Stomach (tissue), 9 donors: Measurements from ENCODE around the gene ZNF526. TPM values are rescaled to one million over a fixed set of nuclear protein-coding genes. Genes with fewer than 3 reads are reported as not detected.

ENCODE experiments used
- DNase-seq, 2 donors: peaks; one replicate each; pipeline versions ENCODE4 v3.0.0 to v3.0.0-alpha.2; 2013 to 2019
- H3K27ac ChIP-seq, 5 donors: fragments of 200-600 bp in 4 of 5; sonication (generic) in 4 of 5; one replicate each; pipeline ENCODE4 v1.5.1; 2013 to 2019; ENCODE audit warnings: mild to moderate bottlenecking in 1 of 5, moderate library complexity in 1 of 5
- H3K27me3 ChIP-seq, 3 donors: fragments of 200-600 bp; sonication (generic); one replicate each; pipeline ENCODE4 v1.5.1; 2017 to 2019; ENCODE audit warnings: mixed run types in 1 of 3
- H3K36me3 ChIP-seq, 4 donors: fragments of 200-600 bp; sonication (generic); 1 replicate in 3 of 4; 2 replicates in 1 of 4; pipeline ENCODE4 v1.5.1; 2016 to 2019
- H3K4me1 ChIP-seq, 4 donors: fragments of 200-600 bp; sonication (generic); one replicate each; pipeline ENCODE4 v1.5.1; 2016 to 2019
- H3K4me3 ChIP-seq, 4 donors: fragments of 200-600 bp; sonication (generic) in 3 of 4; one replicate each; pipeline ENCODE4 v1.5.1; 2016 to 2019; ENCODE audit warnings: mild to moderate bottlenecking in 1 of 4
- H3K9me3 ChIP-seq, 4 donors: fragments of 200-600 bp; sonication (generic); one replicate each; pipeline ENCODE4 v1.5.1; 2016 to 2019
- CTCF ChIP-seq, 7 experiments: fragments of 450-650 bp in 4 of 7; fragments of 200-600 bp in 3 of 7; sonication (generic) in 3 of 7; IDR thresholded peaks; one replicate each; pipeline ENCODE4 v1.5.1; 2016 to 2019; ENCODE audit warnings: antibody characterized with exemption in 7 of 7, control low read depth in 2 of 7, mild to moderate bottlenecking in 1 of 7
- EP300 ChIP-seq: sonication (generic); formaldehyde crosslinking; IDR thresholded peaks from one replicate; pipeline ENCODE4 v1.6.1; 2017; ENCODE audit warnings: antibody characterized with exemption
- POLR2A ChIP-seq, 4 donors: fragments of 450-650 bp; IDR thresholded peaks; one replicate each; pipeline ENCODE4 v1.6.1; 2016; ENCODE audit warnings: antibody characterized with exemption in 4 of 4, control low read depth in 2 of 4, mild to moderate bottlenecking in 1 of 4, moderate library complexity in 1 of 4
- POLR2AphosphoS5 ChIP-seq, 3 donors: sonication (generic); formaldehyde crosslinking; IDR thresholded peaks; one replicate each; pipeline ENCODE4 v1.6.1; 2016; ENCODE audit warnings: antibody characterized with exemption in 3 of 3
- WGBS, 5 donors: extraction: QIAGEN DNeasy Blood & Tissue Kit in 3 of 5; methylation state at CpG; one replicate each; pipeline versions ENCODE4 v1.1.5 to v1.1.7; 2013 to 2018; 5-methylcytosine and 5-hydroxymethylcytosine counted together
- intact Hi-C: fragments of 100-400 bp; cut with DNase I; formaldehyde crosslinking; loops from one replicate; pipeline ENCODE4 v1.15.1; 2023; ENCODE audit warnings: low total_unique reads
- polyA plus RNA-seq, 3 donors: library from polyadenylated mRNA; stranded (reverse); fragments of 200-250 nt; gene quantifications; one replicate each; pipeline ENCODE4 v1.2.3, GENCODE V29; 2013
- total RNA-seq, 5 donors: library from RNA; depleted of rRNA; stranded (reverse); fragments of >200 nt; gene quantifications; one replicate each; pipeline versions ENCODE4 v1.1.0 to v1.2.3, GENCODE V29; 2014 to 2016
- donor health status: healthy with polysubstance abuse.
- donor health status: Bipolar disorder and iron deficiency.
- donor health status: healthy.

ZNF526 gene
- total and polyA plus RNA-seq, 8 donors = 2.4 to 12.0 (median 4.8) TPM

- H3K9me3 ChIP-seq = no peaks in the 10 kb centered on the region
- TF ChIP-seq POLR2A (IDR thresholded peaks at IDR 0.05) (no peak), EP300 (no peak), CTCF (IDR thresholded peaks at IDR 0.05) (no peak), POLR2AphosphoS5 (IDR thresholded peaks at IDR 0.05) (no peak)
- peaks cover 9 to 13% (median 11%) of the 10 kb centered on the region in 4 donors for H3K36me3 ChIP-seq
- H3K27ac ChIP-seq = peak overlapping the region; percentile 72 to 100 (median 99)
- no peak for DNase-seq
- intact Hi-C loops = no loop called here
- no peaks in the 10 kb centered on the region for H3K27me3 ChIP-seq
- peak overlapping the region; percentile 40 to 71 (median 54) for H3K4me3 ChIP-seq
- H3K4me1 ChIP-seq = peaks cover 23 to 42% (median 31%) of the 10 kb centered on the region in 4 donors
- WGBS, 5 donors = 6 to 12% (median 8%) methylated on average over 13 of the region's 13 CpGs
Measured at GRCh38 chr19:42267644-42268141, 47.6 kb downstream of the ZNF526 start.

DNA sequence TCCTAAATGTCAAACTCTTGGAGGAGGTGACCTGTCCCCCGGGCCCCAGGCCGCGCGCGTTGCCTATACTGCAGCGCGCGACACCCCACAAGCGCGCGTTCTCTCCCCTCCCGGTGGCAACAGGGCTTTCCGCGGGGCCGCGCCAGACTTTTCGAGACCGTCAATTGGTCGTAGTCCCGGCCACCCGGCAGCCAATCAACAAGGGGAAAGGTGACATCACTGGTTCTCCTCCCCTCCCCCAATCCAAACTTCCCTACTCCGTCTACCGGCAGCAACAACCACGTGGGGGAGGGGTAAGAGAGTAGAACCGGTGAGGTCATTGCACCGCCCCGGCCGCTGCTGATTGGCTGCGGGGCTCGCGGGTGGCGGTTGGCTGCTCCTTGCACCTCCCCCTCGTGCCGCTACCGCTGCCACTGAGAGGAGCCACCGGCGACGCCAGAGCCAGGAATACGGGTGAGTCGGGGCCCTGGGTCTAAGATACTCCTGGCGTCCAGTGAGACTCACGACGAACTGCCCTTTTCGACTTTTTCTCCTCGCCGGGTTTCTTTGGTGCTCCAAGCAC lies 48.1 kb downstream of the ZNF526 start:
- intact Hi-C loops = no loop called here
- TF ChIP-seq EP300 (peak; percentile 50), CTCF (IDR thresholded peaks at IDR 0.05) (peak in 1 of 7 experiments; percentile 2), POLR2AphosphoS5 (IDR thresholded peaks at IDR 0.05) (peak; percentile 79 to 86 (median 85)), POLR2A (IDR thresholded peaks at IDR 0.05) (peak in 2 of 4 donors; percentile 77 to 96)
- 0 to 2% (median 1%) methylated on average over 18 to 46 of the region's 46 CpGs for WGBS, 5 donors

GRCh38 chr19:42268704-42269477 lies 48.8 kb downstream of the ZNF526 start, which contains the start of gene CIC:
Gene CIC, plus strand, starts transcription at chr19:42269252. Its CDS starts 2,532 bp downstream, at chr19:42271784.
- H3K27me3 ChIP-seq = no peaks in the 10 kb centered on the region
- peak; percentile 100 for DNase-seq
- intact Hi-C loops = no loop called here
- H3K4me1 ChIP-seq = peaks cover 23 to 44% (median 34%) of the 10 kb centered on the region in 4 donors
- TF ChIP-seq EP300 (no peak), POLR2AphosphoS5 (IDR thresholded peaks at IDR 0.05) (peak; percentile 3 to 35 (median 23))
- peak within 1 kb of the TSS; percentile 61 to 73 (median 62) for H3K4me3 ChIP-seq
- 0 to 1% (median 1%) methylated on average over 43 to 52 of the region's 52 CpGs for WGBS, 5 donors
- no peaks in the 10 kb centered on the region for H3K9me3 ChIP-seq
- peaks cover 21 to 25% (median 23%) of the 10 kb centered on the region in 4 donors for H3K36me3 ChIP-seq
- peak within 1 kb of the TSS; percentile 93 to 100 (median 99) for H3K27ac ChIP-seq

More for the DNA sequence above, 48.1 kb downstream of the ZNF526 start:
- Histone ChIP-seq H3K36me3 (peaks cover 14 to 18% (median 16%) of the 10 kb centered on the region in 4 donors), H3K4me3 (peak overlapping the region; percentile 40 to 71 (median 54)), H3K9me3 (no peaks in the 10 kb centered on the region), H3K27ac (peak overlapping the region; percentile 93 to 100 (median 99)), H3K4me1 (peaks cover 23 to 42% (median 31%) of the 10 kb centered on the region in 4 donors), H3K27me3 (no peaks in the 10 kb centered on the region)
- DNase-seq = peak; percentile 99 to 100

- 19 to 29% (median 21%) methylated on average over 10 of the region's 10 CpGs for WGBS, 5 donors
- peaks cover 23 to 53% (median 42%) of the 10 kb centered on the region in 4 donors for H3K4me1 ChIP-seq
- H3K36me3 ChIP-seq = peaks cover 29 to 33% (median 31%) of the 10 kb centered on the region in 4 donors
- peak overlapping the region; percentile 61 to 73 (median 62) for H3K4me3 ChIP-seq
- intact Hi-C loops = no loop called here
- no peaks in the 10 kb centered on the region for H3K9me3 ChIP-seq
- H3K27ac ChIP-seq = peak overlapping the region; percentile 84 to 99 (median 97)
- DNase-seq = peak in 1 of 2 donors; percentile 50
- no peaks in the 10 kb centered on the region for H3K27me3 ChIP-seq
- TF ChIP-seq CTCF (IDR thresholded peaks at IDR 0.05) = no peak
- no peak for TF ChIP-seq POLR2A (IDR thresholded peaks at IDR 0.05)
Measured at GRCh38 chr19:42269478-42270345, 49.6 kb downstream of the ZNF526 start.
